ENCODE measurements around the gene KRTAP5-4.
"Not testable (repeated sequence)": the region's sequence is repeated elsewhere in the genome, so short reads cannot be mapped to it uniquely, and the experiment has no call there.

The KRTAP5-4 gene

GRCh38 chr11:1652771-1653540, 31.0 kb upstream of the KRTAP5-4 start:
- peak; percentile 44 to 65 for DNase-seq (ENCODE audit: low read depth in 2 of 2)

- no peak for DNase-seq (ENCODE audit: low read depth in 2 of 2)
These were observed 30.5 kb upstream of the KRTAP5-4 start for GRCh38 chr11:1652442-1652770.

GRCh38 chr11:1652026-1652425, 30.1 kb upstream of the KRTAP5-4 start:
- DNase-seq (ENCODE audit: low read depth in 2 of 2): no peak

- no peak for DNase-seq (ENCODE audit: low read depth in 2 of 2)
These were observed 29.6 kb upstream of the KRTAP5-4 start for GRCh38 chr11:1651411-1651980.

GRCh38 chr11:1650918-1651262, 29.0 kb upstream of the KRTAP5-4 start:
- DNase-seq (ENCODE audit: low read depth in 2 of 2): no peak

GRCh38 chr11:1650034-1650917, 28.3 kb upstream of the KRTAP5-4 start:
- DNase-seq (ENCODE audit: low read depth in 2 of 2): no peak

GRCh38 chr11:1648653-1649420, 26.9 kb upstream of the KRTAP5-4 start:
- DNase-seq (ENCODE audit: low read depth in 2 of 2): no peak

- no peak for DNase-seq (ENCODE audit: low read depth in 2 of 2)
These were observed 26.1 kb upstream of the KRTAP5-4 start for GRCh38 chr11:1647901-1648652.

- DNase-seq (ENCODE audit: low read depth in 2 of 2): not testable (repeated sequence)
These were observed 24.6 kb upstream of the KRTAP5-4 start for GRCh38 chr11:1646540-1646939.

- DNase-seq (ENCODE audit: low read depth in 2 of 2): no peak
These were observed 23.5 kb upstream of the KRTAP5-4 start for GRCh38 chr11:1645357-1645821.

GRCh38 chr11:1644601-1645356, 22.8 kb upstream of the KRTAP5-4 start:
- DNase-seq (ENCODE audit: low read depth in 2 of 2): no peak

- DNase-seq (ENCODE audit: low read depth in 2 of 2): no peak
These were observed 21.3 kb upstream of the KRTAP5-4 start for GRCh38 chr11:1643146-1643690.

GRCh38 chr11:1642288-1643145, 20.6 kb upstream of the KRTAP5-4 start:
- DNase-seq (ENCODE audit: low read depth in 2 of 2): no peak

- no peak for DNase-seq (ENCODE audit: low read depth in 2 of 2)
These were observed 19.2 kb upstream of the KRTAP5-4 start for GRCh38 chr11:1641096-1641495.

- peak in 1 of 2 donors; percentile 14 for DNase-seq (ENCODE audit: low read depth in 2 of 2)
These were observed 18.4 kb upstream of the KRTAP5-4 start for GRCh38 chr11:1640076-1640946.

GRCh38 chr11:1639666-1640065, 17.7 kb upstream of the KRTAP5-4 start:
- DNase-seq (ENCODE audit: low read depth in 2 of 2): no peak

- no peak for DNase-seq (ENCODE audit: low read depth in 2 of 2)
These were observed 17.2 kb upstream of the KRTAP5-4 start for GRCh38 chr11:1639102-1639620.

- no peak for DNase-seq (ENCODE audit: low read depth in 2 of 2)
These were observed 16.4 kb upstream of the KRTAP5-4 start for GRCh38 chr11:1638344-1638743.
